Fibroblast of lung (primary cell): ENCODE measurements around the gene PID1. TPM values are rescaled to one million over a fixed set of nuclear protein-coding genes. Genes with fewer than 3 reads are reported as not detected.

Experiments
- DNase-seq, 2 donors: peaks; one replicate each; pipeline versions ENCODE4 v3.0.0 to v3.0.0-alpha.2; 2010; ENCODE audit warnings: low read depth in 2 of 2
- H2AFZ ChIP-seq: 2 replicates; pipeline ENCODE4 v1.5.1; 2012; ENCODE audit warnings: low read length, control low read depth, inconsistent platforms
- H3K27ac ChIP-seq: 2 replicates; pipeline ENCODE4 v1.5.1; 2011; ENCODE audit warnings: low read length, control low read depth; ENCODE audit not compliant: insufficient read depth
- H3K27me3 ChIP-seq: 2 replicates; pipeline ENCODE4 v1.5.1; 2011; ENCODE audit warnings: mild to moderate bottlenecking, low read length; ENCODE audit not compliant: control insufficient read depth, insufficient read depth
- H3K36me3 ChIP-seq: 2 replicates; pipeline ENCODE4 v1.5.1; 2011; ENCODE audit warnings: low read length; ENCODE audit not compliant: control insufficient read depth, insufficient read depth
- H3K4me1 ChIP-seq: 2 replicates; pipeline ENCODE4 v1.5.1; 2011; ENCODE audit warnings: low read length; ENCODE audit not compliant: control insufficient read depth, insufficient read depth; ENCODE audit errors: extremely low read depth
- H3K4me2 ChIP-seq: 2 replicates; pipeline ENCODE4 v1.5.1; 2011; ENCODE audit warnings: low read length, control low read depth; ENCODE audit not compliant: insufficient read depth; ENCODE audit errors: extremely low read depth
- H3K4me3 ChIP-seq, 4 experiments: fragments of 200-600 bp in 1 of 4; sonication (generic) in 1 of 4; replicated peaks in 1 of 4; 2 replicates each; pipeline ENCODE4 v1.5.1; 2011 to 2016; ENCODE audit warnings: low read length in 4 of 4, low read depth in 3 of 4, mild to moderate bottlenecking in 3 of 4, control low read depth in 2 of 4, inconsistent platforms in 1 of 4, mixed read lengths in 1 of 4; ENCODE audit not compliant: insufficient read depth in 1 of 4; ENCODE audit errors: control extremely low read depth in 1 of 4
- H3K79me2 ChIP-seq: 2 replicates; pipeline ENCODE4 v1.5.1; 2012; ENCODE audit warnings: mild to moderate bottlenecking, low read length, inconsistent platforms; ENCODE audit not compliant: control insufficient read depth, insufficient read depth
- H3K9ac ChIP-seq: 2 replicates; pipeline ENCODE4 v1.5.1; 2011; ENCODE audit warnings: mild to moderate bottlenecking, low read length, control low read depth; ENCODE audit not compliant: insufficient read depth
- H3K9me3 ChIP-seq: 2 replicates; pipeline ENCODE4 v1.5.1; 2012; ENCODE audit warnings: low read depth, low read length; ENCODE audit not compliant: control insufficient read depth, insufficient read depth
- H4K20me1 ChIP-seq: 2 replicates; pipeline ENCODE4 v1.5.1; 2011; ENCODE audit warnings: low read length; ENCODE audit not compliant: control insufficient read depth, insufficient read depth; ENCODE audit errors: extremely low read depth
- EZH2 ChIP-seq: IDR thresholded peaks from 2 replicates; pipeline ENCODE4 v1.5.1; 2012; ENCODE audit warnings: low read length, control low read depth, mild to moderate bottlenecking; ENCODE audit errors: missing control alignments
- polyA plus RNA-seq, 2 donors: library from polyadenylated mRNA; depleted of rRNA in 1 of 2; stranded (reverse) in 1 of 2; unstranded in 1 of 2; fragments of >200 nt; gene quantifications; 2 replicates each; pipeline ENCODE4 v1.2.1, GENCODE V29; 2011 to 2012; ENCODE audit warnings: missing spikeins in 1 of 2
- total RNA-seq: library from RNA; depleted of rRNA; stranded (reverse); fragments of >200 nt; gene quantifications from 2 replicates; pipeline ENCODE4 v1.2.1, GENCODE V29; 2014
- TF ChIP-seq, protein P1 (sequence below), 2 donors: IDR thresholded peaks in 1 of 2; conservative IDR thresholded peaks in 1 of 2; 1 replicate in 1 of 2; 2 replicates in 1 of 2; pipeline ENCODE4 v1.5.1; 2011 to 2012; ENCODE audit warnings: low read length in 2 of 2, control low read depth in 1 of 2, inconsistent platforms in 1 of 2, low read depth in 1 of 2, mild to moderate bottlenecking in 1 of 2

Gene PID1
- total and polyA plus RNA-seq, 2 donors (not counting 1 experiment from before 2014, with no cell fraction given) = 15.7 to 29.6 TPM

GRCh38 chr2:229089776-229090175 lies 181.3 kb downstream of the PID1 start:
- Histone ChIP-seq H2AFZ (no peak overlapping the region), H3K36me3 (no peaks in the 10 kb centered on the region), H3K9me3 (no peaks in the 10 kb centered on the region), H3K4me3 (no peak overlapping the region), H3K27ac (peak overlapping the region; percentile 9), H3K9ac (no peak overlapping the region), H3K27me3 (no peaks in the 10 kb centered on the region), H3K79me2 (no peaks in the 10 kb centered on the region), H3K4me2 (no peak overlapping the region), H3K4me1 (no peaks in the 10 kb centered on the region), H4K20me1 (no peaks in the 10 kb centered on the region)
- peak; percentile 21 to 43 for DNase-seq
- no peak for TF ChIP-seq EZH2
- TF ChIP-seq, protein P1, sequence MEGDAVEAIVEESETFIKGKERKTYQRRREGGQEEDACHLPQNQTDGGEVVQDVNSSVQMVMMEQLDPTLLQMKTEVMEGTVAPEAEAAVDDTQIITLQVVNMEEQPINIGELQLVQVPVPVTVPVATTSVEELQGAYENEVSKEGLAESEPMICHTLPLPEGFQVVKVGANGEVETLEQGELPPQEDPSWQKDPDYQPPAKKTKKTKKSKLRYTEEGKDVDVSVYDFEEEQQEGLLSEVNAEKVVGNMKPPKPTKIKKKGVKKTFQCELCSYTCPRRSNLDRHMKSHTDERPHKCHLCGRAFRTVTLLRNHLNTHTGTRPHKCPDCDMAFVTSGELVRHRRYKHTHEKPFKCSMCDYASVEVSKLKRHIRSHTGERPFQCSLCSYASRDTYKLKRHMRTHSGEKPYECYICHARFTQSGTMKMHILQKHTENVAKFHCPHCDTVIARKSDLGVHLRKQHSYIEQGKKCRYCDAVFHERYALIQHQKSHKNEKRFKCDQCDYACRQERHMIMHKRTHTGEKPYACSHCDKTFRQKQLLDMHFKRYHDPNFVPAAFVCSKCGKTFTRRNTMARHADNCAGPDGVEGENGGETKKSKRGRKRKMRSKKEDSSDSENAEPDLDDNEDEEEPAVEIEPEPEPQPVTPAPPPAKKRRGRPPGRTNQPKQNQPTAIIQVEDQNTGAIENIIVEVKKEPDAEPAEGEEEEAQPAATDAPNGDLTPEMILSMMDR (conservative IDR thresholded peaks at IDR 0.05 in 1 of 2, IDR thresholded peaks at IDR 0.05 in 1 of 2; ENCODE audit: low read depth in 1 of 2, low read length in 2 of 2) = no peak

GRCh38 chr2:229088966-229089700 lies 182.0 kb downstream of the PID1 start:
- H4K20me1 ChIP-seq = no peaks in the 10 kb centered on the region
- no peak for TF ChIP-seq EZH2
- TF ChIP-seq, protein P1 (conservative IDR thresholded peaks at IDR 0.05 in 1 of 2, IDR thresholded peaks at IDR 0.05 in 1 of 2; ENCODE audit: low read depth in 1 of 2, low read length in 2 of 2) = no peak
- H3K36me3 ChIP-seq = no peaks in the 10 kb centered on the region
- H3K9me3 ChIP-seq = no peaks in the 10 kb centered on the region
- no peaks in the 10 kb centered on the region for H3K27me3 ChIP-seq
- H2AFZ ChIP-seq = no peak overlapping the region
- H3K79me2 ChIP-seq = no peaks in the 10 kb centered on the region
- peaks cover 3% of the 10 kb centered on the region for H3K4me1 ChIP-seq
- H3K4me3 ChIP-seq = no peak overlapping the region
- no peak overlapping the region for H3K9ac ChIP-seq
- H3K27ac ChIP-seq = no peak overlapping the region
- H3K4me2 ChIP-seq = no peak overlapping the region
- no peak for DNase-seq

DNA sequence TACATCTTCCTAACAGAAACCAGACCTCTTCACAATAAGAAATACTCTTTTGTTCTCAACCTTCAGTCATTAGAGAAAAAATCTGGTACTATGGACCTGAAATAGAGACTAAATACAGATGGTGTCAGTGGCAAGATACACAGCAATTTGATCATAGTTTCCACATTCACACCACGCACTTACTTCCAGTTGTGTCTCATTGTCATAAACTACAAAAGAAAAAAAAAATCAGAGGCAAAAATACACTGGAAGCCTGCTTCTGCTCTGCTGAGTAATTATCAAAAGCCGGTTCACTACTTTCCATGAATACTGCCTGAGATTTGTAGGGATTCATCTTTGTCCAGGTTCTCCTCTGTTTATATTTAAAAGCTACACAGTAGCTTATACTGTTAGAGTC lies 182.6 kb downstream of the PID1 start:
- no peak overlapping the region for H3K9ac ChIP-seq
- no peaks in the 10 kb centered on the region for H3K79me2 ChIP-seq
- H3K4me3 ChIP-seq = no peak overlapping the region
- H3K36me3 ChIP-seq = no peaks in the 10 kb centered on the region
- no peak overlapping the region for H2AFZ ChIP-seq
- TF ChIP-seq EZH2 = no peak
- TF ChIP-seq, protein P1 (conservative IDR thresholded peaks at IDR 0.05 in 1 of 2, IDR thresholded peaks at IDR 0.05 in 1 of 2; ENCODE audit: low read depth in 1 of 2, low read length in 2 of 2) = no peak
- H3K4me1 ChIP-seq = peaks cover 3% of the 10 kb centered on the region
- H3K4me2 ChIP-seq = no peak overlapping the region
- H3K27ac ChIP-seq = no peak overlapping the region
- H4K20me1 ChIP-seq = no peaks in the 10 kb centered on the region
- H3K9me3 ChIP-seq = no peaks in the 10 kb centered on the region
- no peaks in the 10 kb centered on the region for H3K27me3 ChIP-seq
- DNase-seq = no peak
